H1 (cell line): ENCODE data around the gene ALG14. TPM values are rescaled to one million over a fixed set of nuclear protein-coding genes. Genes with fewer than 3 reads are reported as not detected.

Source experiments
- CTCF ChIA-PET: fragments of 300-600 bp; sonication (Branson Sonifier 250); formaldehyde crosslinking; loops from one replicate; lab custom pipeline; 2021; ENCODE audit not compliant: partially characterized antibody; lab: Charles Lee
- POLR2A ChIA-PET: fragments of 300-600 bp; sonication (Branson Sonifier 250); formaldehyde crosslinking; loops from one replicate; lab custom pipeline; 2021; ENCODE audit warnings: inconsistent platforms; ENCODE audit not compliant: partially characterized antibody; lab: Charles Lee
- DNase-seq, 2 experiments: peaks; one replicate each; pipeline versions ENCODE4 v3.0.0 to v3.0.0-alpha.2; 2010 to 2022; ENCODE audit warnings: low spot score in 2 of 2, low read depth in 1 of 2, mixed read lengths in 1 of 2
- FAIRE-seq: peaks from 2 replicates; lab custom pipeline; 2011; peaks lifted over from hg19 to GRCh38; lab: Jason Lieb, UNC
- H2AFZ ChIP-seq: 2 replicates; pipeline ENCODE4 v1.8.1; 2012; ENCODE audit warnings: low read length, inconsistent platforms
- H2AK5ac ChIP-seq: 2 replicates; pipeline ENCODE4 v1.6.1; 2013; ENCODE audit warnings: low read depth, low read length
- H2BK120ac ChIP-seq: replicated peaks from 2 replicates; pipeline ENCODE3; 2013; ENCODE audit warnings: low read depth, low read length, inconsistent platforms
- H2BK12ac ChIP-seq: 2 replicates; pipeline ENCODE4 v1.6.1; 2013; ENCODE audit warnings: low read depth, low read length
- H2BK15ac ChIP-seq: 2 replicates; pipeline ENCODE4 v1.6.1; 2013; ENCODE audit warnings: low read length
- H2BK20ac ChIP-seq: 2 replicates; pipeline ENCODE4 v1.6.1; 2013; ENCODE audit warnings: low read length
- H2BK5ac ChIP-seq: 2 replicates; pipeline ENCODE4 v1.6.1; 2013; ENCODE audit warnings: low read depth, low read length
- H3K14ac ChIP-seq: 2 replicates; pipeline ENCODE4 v1.6.1; 2013; ENCODE audit warnings: inconsistent platforms; ENCODE audit not compliant: insufficient read length
- H3K18ac ChIP-seq: 2 replicates; pipeline ENCODE4 v1.6.1; 2013; ENCODE audit warnings: low read length; ENCODE audit errors: extremely low read depth
- H3K23ac ChIP-seq: 2 replicates; pipeline ENCODE4 v1.6.1; 2013; ENCODE audit warnings: inconsistent platforms; ENCODE audit not compliant: insufficient read length
- H3K23me2 ChIP-seq: 2 replicates; pipeline ENCODE4 v1.6.1; 2013; ENCODE audit warnings: low read depth, low read length
- H3K27ac ChIP-seq: 2 replicates; pipeline ENCODE4 v1.6.1; 2011; ENCODE audit warnings: low read depth, low read length, inconsistent platforms
- H3K27me3 ChIP-seq, 4 experiments: replicated peaks in 1 of 4; 1 replicate in 1 of 4; 2 replicates in 3 of 4; pipeline versions ENCODE4 v1.6.1 to v1.8.1; 2011 to 2013; ENCODE audit warnings: low read length in 3 of 4, mild to moderate bottlenecking in 3 of 4, inconsistent platforms in 2 of 4, mixed read lengths in 2 of 4, moderate library complexity in 1 of 4; ENCODE audit not compliant: control insufficient read depth in 3 of 4, insufficient read depth in 3 of 4; ENCODE audit errors: extremely low read depth in 1 of 4
- H3K36me3 ChIP-seq, 4 experiments: 2 replicates each; pipeline versions ENCODE4 v1.6.1 to v1.8.1; 2011 to 2013; ENCODE audit warnings: mild to moderate bottlenecking in 4 of 4, low read length in 3 of 4, moderate library complexity in 2 of 4, control low read depth in 1 of 4, inconsistent platforms in 1 of 4; ENCODE audit not compliant: insufficient read depth in 4 of 4, control insufficient read depth in 2 of 4
- H3K4ac ChIP-seq: replicated peaks from 2 replicates; pipeline ENCODE3; 2013; ENCODE audit warnings: low read length, low read depth, mixed read lengths, inconsistent platforms; ENCODE audit not compliant: insufficient read length
- H3K4me1 ChIP-seq, 4 experiments: replicated peaks in 1 of 4; 1 replicate in 1 of 4; 2 replicates in 3 of 4; pipeline versions ENCODE4 v1.6.1 to v1.8.1; 2011 to 2013; ENCODE audit warnings: low read length in 3 of 4, inconsistent platforms in 2 of 4, mixed read lengths in 1 of 4; ENCODE audit not compliant: insufficient read depth in 4 of 4, control insufficient read depth in 3 of 4
- H3K4me2 ChIP-seq, 2 experiments: 2 replicates each; pipeline versions ENCODE4 v1.6.1 to v1.8.1; 2011 to 2013; ENCODE audit warnings: low read depth in 2 of 2, low read length in 2 of 2, control low read depth in 1 of 2, inconsistent platforms in 1 of 2, mild to moderate bottlenecking in 1 of 2; ENCODE audit not compliant: insufficient read depth in 1 of 2
- H3K4me3 ChIP-seq, 4 experiments: fragments of 200-600, 300-600 bp in 1 of 4; sonication (generic), shearing (Covaris generic), sonication (Bioruptor Twin) in 1 of 4; 2 replicates each; pipeline versions ENCODE4 v1.5.1 to v1.8.1; 2011 to 2016; ENCODE audit warnings: low read length in 4 of 4, low read depth in 3 of 4, control low read depth in 2 of 4, inconsistent platforms in 2 of 4, mild to moderate bottlenecking in 2 of 4, mixed read lengths in 1 of 4, moderate library complexity in 1 of 4; ENCODE audit not compliant: insufficient read depth in 2 of 4; ENCODE audit errors: extremely low read depth in 1 of 4
- H3K56ac ChIP-seq: replicated peaks from 2 replicates; pipeline ENCODE3; 2013; ENCODE audit warnings: low read depth, mild to moderate bottlenecking, mixed read lengths, low read length, inconsistent platforms; ENCODE audit not compliant: insufficient read length
- H3K79me1 ChIP-seq: 2 replicates; pipeline ENCODE4 v1.6.1; 2013; ENCODE audit warnings: low read depth, low read length, control low read depth
- H3K79me2 ChIP-seq, 2 experiments: 2 replicates each; pipeline versions ENCODE4 v1.6.1 to v1.8.1; 2012 to 2013; ENCODE audit warnings: low read length in 2 of 2, mild to moderate bottlenecking in 2 of 2, inconsistent platforms in 1 of 2; ENCODE audit not compliant: insufficient read depth in 2 of 2, control insufficient read depth in 1 of 2
- H3K9ac ChIP-seq, 4 experiments: replicated peaks in 1 of 4; 1 replicate in 1 of 4; 2 replicates in 3 of 4; pipeline versions ENCODE4 v1.6.1 to v1.8.1; 2011 to 2013; ENCODE audit warnings: low read depth in 3 of 4, low read length in 3 of 4, control low read depth in 2 of 4, mild to moderate bottlenecking in 2 of 4, moderate library complexity in 2 of 4, inconsistent platforms in 1 of 4; ENCODE audit errors: extremely low read depth in 1 of 4
- H3K9me3 ChIP-seq, 2 experiments: 2 replicates each; pipeline versions ENCODE4 v1.6.1 to v1.8.1; 2012 to 2013; ENCODE audit warnings: mild to moderate bottlenecking in 2 of 2, moderate library complexity in 2 of 2, control low read depth in 1 of 2, inconsistent platforms in 1 of 2, low read depth in 1 of 2, low read length in 1 of 2, mixed read lengths in 1 of 2; ENCODE audit not compliant: insufficient read depth in 2 of 2
- H4K20me1 ChIP-seq, 2 experiments: replicated peaks in 1 of 2; 2 replicates each; pipeline versions ENCODE3 to v1.8.1; 2011 to 2013; ENCODE audit warnings: inconsistent platforms in 2 of 2, low read length in 2 of 2, mild to moderate bottlenecking in 1 of 2; ENCODE audit not compliant: insufficient read depth in 2 of 2, control insufficient read depth in 1 of 2
- H4K5ac ChIP-seq: 2 replicates; pipeline ENCODE4 v1.6.1; 2013; ENCODE audit warnings: low read length, low read depth, mixed read lengths, inconsistent platforms; ENCODE audit not compliant: insufficient read length
- H4K8ac ChIP-seq: 2 replicates; pipeline ENCODE4 v1.8.0; 2013; ENCODE audit warnings: mild to moderate bottlenecking, moderate library complexity, low read length, inconsistent platforms; ENCODE audit not compliant: insufficient read depth; ENCODE audit errors: extremely low read depth
- H4K91ac ChIP-seq: replicated peaks from 2 replicates; pipeline ENCODE3; 2013; ENCODE audit warnings: low read length, mixed read lengths, inconsistent platforms; ENCODE audit not compliant: insufficient read length
- CBX8 ChIP-seq: fragments of 300-800, 300-1000 bp; sonication (generic); IDR thresholded peaks from 2 replicates; pipeline ENCODE4 v1.7.1; 2016; ENCODE audit warnings: low read depth, low read length, borderline replicate concordance
- CHD2 ChIP-seq: IDR thresholded peaks from 2 replicates; pipeline ENCODE4 v1.6.1; 2012; ENCODE audit warnings: low read length, improper control_type of control experiment
- CTBP2 ChIP-seq: IDR thresholded peaks from 2 replicates; pipeline ENCODE4 v1.7.0; 2011; ENCODE audit warnings: borderline replicate concordance, mild to moderate bottlenecking, moderate library complexity, mixed read lengths, low read length; ENCODE audit not compliant: insufficient read depth, insufficient read length
- KDM1A ChIP-seq: fragments of 200-600, 300-600 bp; sonication (generic); IDR thresholded peaks from 2 replicates; pipeline ENCODE4 v1.7.1; 2016; ENCODE audit warnings: mild to moderate bottlenecking, low read length, borderline replicate concordance
- SP4 ChIP-seq: IDR thresholded peaks from 2 replicates; pipeline ENCODE4 v1.6.1; 2012; ENCODE audit warnings: low read length, inconsistent platforms
- TAF1 ChIP-seq: IDR thresholded peaks from 2 replicates; pipeline ENCODE4 v1.6.1; 2011; ENCODE audit warnings: mild to moderate bottlenecking, low read depth, low read length
- USF2 ChIP-seq: IDR thresholded peaks from 2 replicates; pipeline ENCODE4 v1.6.1; 2011; ENCODE audit warnings: low read length, improper control_type of control experiment
- WGBS, 2 experiments: shearing (Covaris generic) in 1 of 2; methylation state at CpG; one replicate each; pipeline versions ENCODE4 v1.1.6 to v1.1.7; 2013 to 2015; ENCODE audit warnings: low lambda C conversion rate in 2 of 2, mixed read lengths in 2 of 2, inconsistent platforms in 1 of 2, low coverage in 1 of 2, missing lambda C conversion rate in 1 of 2; ENCODE audit not compliant: insufficient replicate concordance in 2 of 2, insufficient coverage in 1 of 2, insufficient read length in 1 of 2; ENCODE audit errors: extremely low coverage in 1 of 2, missing lambda C conversion rate in 1 of 2; 5-methylcytosine and 5-hydroxymethylcytosine counted together
- polyA plus RNA-seq, 7 experiments: library from polyadenylated mRNA; depleted of rRNA in 3 of 7; stranded (reverse) in 5 of 7; unstranded in 2 of 7; fragments of >200 nt in 5 of 7; fragments of 200-250 nt in 2 of 7; gene quantifications; 1 replicate in 5 of 7; 2 replicates in 1 of 7; 4 replicates in 1 of 7; pipeline versions ENCODE4 v1.2.1 to v1.2.3, GENCODE V29; 2011 to 2013; ENCODE audit warnings: missing spikeins in 2 of 7, mixed read lengths in 2 of 7
- total RNA-seq: library from RNA; stranded (reverse); fragmentation: NEBNext Ultra II Directional; extraction: Animal tissue kit (Norgen Biotek cat#: 25700); gene quantifications from 2 replicates; pipeline ENCODE4 v1.2.1, GENCODE V29; 2021

Gene ALG14
- total and polyA plus RNA-seq, 2 of the 8 experiments (the other 6 are each of a cell fraction or from before 2014, with no cell fraction given) = 0.95 to 1.3 TPM

- Histone ChIP-seq H2AK5ac (no peak overlapping the region), H3K23me2 (no peaks in the 10 kb centered on the region), H2BK15ac (no peak overlapping the region), H2BK5ac (no peak overlapping the region), H4K8ac (no peak overlapping the region), H3K14ac (no peak overlapping the region), H4K5ac (no peak overlapping the region), H2BK12ac (no peak overlapping the region)
- no peak for DNase-seq
- TF ChIP-seq CHD2 (no peak), CBX8 (no peak), TAF1 (no peak), SP4 (no peak), CTBP2 (no peak), KDM1A (no peak), USF2 (no peak)
- TF ChIP-seq, all 59 proteins: peak for 0
- POLR2A ChIA-PET = no interaction called here
- no peak overlapping the region for H4K91ac ChIP-seq
- no peak overlapping the region for H3K18ac ChIP-seq
- CTCF ChIA-PET = no interaction called here
- no peak overlapping the region for H2BK20ac ChIP-seq
- H3K27ac ChIP-seq = no peak overlapping the region
- no peaks in the 10 kb centered on the region for H3K79me1 ChIP-seq
- H3K4me1 ChIP-seq = no peaks in the 10 kb centered on the region
- no peaks in the 10 kb centered on the region for H3K79me2 ChIP-seq
- no peak overlapping the region for H2AFZ ChIP-seq
- no peak overlapping the region for H3K4ac ChIP-seq
- 93% methylated on average over 7 of the region's 7 CpGs; no CpG with 5 or more reads in 1 of the 2 experiments for WGBS, 2 experiments
- H4K20me1 ChIP-seq = peaks cover 0 to 3% of the 10 kb centered on the region in 2 experiments
- no peaks in the 10 kb centered on the region; a peak in 1 of 7 replicates for H3K27me3 ChIP-seq
- H3K9me3 ChIP-seq = no peaks in the 10 kb centered on the region
- no peak overlapping the region for H3K9ac ChIP-seq
- H2BK120ac ChIP-seq = no peak overlapping the region
- no peak overlapping the region for H3K4me2 ChIP-seq
- H3K36me3 ChIP-seq = no peaks in the 10 kb centered on the region
- no peak overlapping the region for H3K4me3 ChIP-seq
- H3K23ac ChIP-seq = no peak overlapping the region
- FAIRE-seq = no peak
- no peak overlapping the region for H3K56ac ChIP-seq
These were observed 89.5 kb downstream of the ALG14 start for GRCh38 chr1:94983171-94983739.
